AG04449 (cell line): ENCODE results near the gene NIPA2.

Experiments used
- CTCF ChIA-PET: fragments of 350-600 bp; formaldehyde crosslinking; extraction: SDS; loops from one replicate; lab custom pipeline; 2021; ENCODE audit warnings: antibody characterized with exemption; lab: Yijun Ruan, JAX
- POLR2A ChIA-PET: fragments of 400-600, 350-600 bp; formaldehyde crosslinking; extraction: SDS; loops from one replicate; lab custom pipeline; 2020; ENCODE audit warnings: antibody characterized with exemption, inconsistent platforms; lab: Yijun Ruan, JAX
- DNase-seq: peaks from one replicate; pipeline ENCODE4 v3.0.0-alpha.2; 2010; ENCODE audit warnings: low read depth, low spot score
- H3K4me3 ChIP-seq: 2 replicates; pipeline ENCODE4 v1.5.1; 2011; ENCODE audit warnings: low read depth, mild to moderate bottlenecking, control low read depth, low read length
- CTCF ChIP-seq: IDR thresholded peaks from one replicate; pipeline ENCODE4 v1.5.1; 2011; ENCODE audit warnings: mild to moderate bottlenecking, moderate library complexity, low read length, control low read depth, inconsistent platforms; ENCODE audit not compliant: insufficient read depth; ENCODE audit errors: missing control alignments

The NIPA2 gene

GRCh38 chr15:22861161-22861560 is 22.7 kb downstream of the NIPA2 start:
- no peak for TF ChIP-seq CTCF
- H3K4me3 ChIP-seq, result no peak overlapping the region
- no peak for DNase-seq
- ChIA-PET POLR2A (no interaction called here), CTCF (no interaction called here)

GRCh38 chr15:22863356-22863755 is 24.9 kb downstream of the NIPA2 start:
- TF ChIP-seq CTCF, result no peak
- no peak overlapping the region for H3K4me3 ChIP-seq
- ChIA-PET CTCF (no interaction called here), POLR2A (no interaction called here)
- DNase-seq, result no peak

GRCh38 chr15:22866079-22866478 is 27.6 kb downstream of the NIPA2 start:
- POLR2A ChIA-PET, result no interaction called here
- no peak for DNase-seq
- CTCF ChIA-PET, result interaction anchor here (1.0 kb wide), 1 partner anchor 80 kb away, joined by 3 read pairs; no protein-coding TSS in a partner anchor
- H3K4me3 ChIP-seq, result no peak overlapping the region
- TF ChIP-seq CTCF, result no peak

GRCh38 chr15:22867886-22868285 is 29.4 kb downstream of the NIPA2 start:
- CTCF ChIA-PET, result no interaction called here
- POLR2A ChIA-PET, result no interaction called here
- TF ChIP-seq CTCF, result no peak
- no peak overlapping the region for H3K4me3 ChIP-seq
- DNase-seq, result no peak

- no peak for TF ChIP-seq CTCF
- POLR2A ChIA-PET, result no interaction called here
- CTCF ChIA-PET, result no interaction called here
- DNase-seq, result no peak
- no peak overlapping the region for H3K4me3 ChIP-seq
Observed at GRCh38 chr15:22868495-22868894, 30.0 kb downstream of the NIPA2 start.

- no peak for TF ChIP-seq CTCF
- CTCF ChIA-PET, result interaction anchor here (1.0 to 1.7 kb wide), 2 partner anchors 12 to 19 kb away, joined by 3 to 4 read pairs; no protein-coding TSS in a partner anchor
- POLR2A ChIA-PET, result no interaction called here
Observed at GRCh38 chr15:22868928-22869327, 30.5 kb downstream of the NIPA2 start.

More at GRCh38 chr15:22868928-22869327, 30.5 kb downstream of the NIPA2 start:
- H3K4me3 ChIP-seq, result no peak overlapping the region
- DNase-seq, result no peak
